Measurements from ENCODE around the gene CARD9.

The CARD9 gene

DNA sequence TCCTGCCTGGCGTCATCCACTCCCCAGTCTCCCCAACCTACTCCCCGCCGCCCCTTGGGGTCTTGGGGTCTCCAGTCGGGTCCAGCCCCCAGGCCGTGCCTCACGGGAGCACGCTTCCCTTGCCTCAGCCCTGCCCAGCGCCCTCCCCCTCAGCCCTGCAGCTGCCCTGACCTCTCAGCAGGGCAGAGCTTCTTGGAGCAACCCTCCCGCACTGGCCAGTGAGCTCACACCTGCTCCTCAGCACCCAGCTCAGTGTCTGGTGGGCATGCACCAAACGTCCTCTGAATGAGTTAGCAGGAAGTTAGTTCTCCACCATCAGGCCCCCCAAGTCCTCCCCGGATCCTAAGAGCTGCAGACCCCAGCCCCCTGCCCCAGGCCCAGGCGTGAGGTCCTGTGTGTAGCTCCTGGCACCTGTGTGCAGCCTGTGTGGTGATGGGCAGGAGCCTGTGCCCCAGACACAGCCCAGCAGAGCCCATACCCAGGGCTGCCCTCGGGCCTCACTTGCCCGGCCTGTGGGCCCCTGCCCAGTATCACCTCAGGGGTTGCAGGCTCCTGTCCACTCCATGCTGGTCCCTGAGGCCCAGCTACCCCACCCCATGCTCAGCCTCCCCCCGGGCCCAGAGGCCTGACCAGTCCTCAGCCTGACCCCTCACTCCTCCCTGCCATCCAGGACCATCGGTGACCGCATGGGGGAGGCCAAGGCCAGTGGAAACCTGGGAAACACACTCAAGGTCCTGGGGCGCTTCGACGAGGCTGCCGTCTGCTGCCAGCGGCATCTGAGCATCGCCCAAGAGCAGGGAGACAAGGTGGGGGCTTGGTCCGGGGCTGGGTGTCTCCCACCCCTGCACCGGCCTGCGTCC lies 37.9 kb downstream of the CARD9 start:
- DNase-seq (ENCODE audit: low read depth), result peak; percentile 22

DNA sequence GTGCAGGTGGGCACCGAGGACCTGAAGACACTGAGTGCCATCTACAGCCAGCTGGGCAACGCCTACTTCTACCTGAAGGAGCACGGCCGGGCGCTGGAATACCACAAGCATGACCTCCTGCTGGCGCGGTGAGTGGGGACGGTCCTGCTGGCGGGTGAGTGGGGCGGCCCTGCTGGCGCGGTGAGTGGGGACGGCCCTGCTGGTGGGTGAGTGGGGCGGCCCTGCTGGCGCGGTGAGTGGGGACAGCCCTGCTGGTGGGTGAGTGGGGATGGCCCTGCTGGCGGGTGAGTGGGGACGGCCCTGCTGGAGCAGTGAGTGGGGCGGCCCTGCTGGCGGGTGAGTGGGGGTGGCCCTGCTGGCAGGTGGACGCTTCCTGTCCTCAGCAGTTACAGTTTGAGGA lies 38.9 kb downstream of the CARD9 start:
- DNase-seq (ENCODE audit: low read depth), result no peak

DNA sequence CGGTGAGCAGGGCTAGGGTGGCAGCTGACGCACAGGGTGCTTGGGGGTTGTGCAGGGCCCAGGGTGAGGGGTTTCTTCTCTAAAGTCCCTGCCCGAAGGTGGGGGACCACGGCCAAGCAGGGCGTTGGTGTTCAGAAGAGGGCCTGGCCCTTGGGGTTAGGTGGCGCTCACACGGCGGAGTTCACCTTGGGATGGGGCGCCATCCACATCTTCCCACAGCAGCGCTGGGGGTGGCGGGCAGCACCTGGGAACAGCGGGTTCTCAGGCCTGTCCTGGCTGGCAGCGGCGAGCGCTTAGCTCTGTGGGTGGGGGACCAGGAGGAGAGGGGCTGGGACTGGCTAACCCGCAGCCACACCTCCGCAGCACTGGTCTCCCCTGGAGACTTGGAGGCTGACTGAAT lies 40.0 kb downstream of the CARD9 start:
- no peak for DNase-seq (ENCODE audit: low read depth)

DNA sequence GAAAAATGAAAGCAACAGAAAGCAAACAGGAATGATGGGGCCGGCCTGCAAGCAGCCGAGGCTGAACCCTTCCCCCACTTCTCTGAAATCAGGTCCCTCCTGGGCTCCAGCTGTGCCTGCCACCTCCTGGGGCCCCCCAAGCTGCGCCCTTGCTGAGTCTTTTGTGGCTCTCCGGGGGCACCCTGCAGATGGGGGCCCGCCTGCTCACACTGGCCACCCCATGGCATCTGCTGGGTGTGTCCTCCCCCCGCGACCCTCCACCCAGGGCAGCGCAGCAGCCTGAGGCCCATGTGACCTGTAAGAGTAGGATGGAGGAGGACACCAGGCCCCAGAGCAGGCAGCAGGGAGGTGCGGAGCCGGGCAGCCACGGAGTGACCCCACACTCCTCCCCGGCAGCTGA lies 40.4 kb downstream of the CARD9 start:
- no peak for DNase-seq (ENCODE audit: low read depth)

DNA sequence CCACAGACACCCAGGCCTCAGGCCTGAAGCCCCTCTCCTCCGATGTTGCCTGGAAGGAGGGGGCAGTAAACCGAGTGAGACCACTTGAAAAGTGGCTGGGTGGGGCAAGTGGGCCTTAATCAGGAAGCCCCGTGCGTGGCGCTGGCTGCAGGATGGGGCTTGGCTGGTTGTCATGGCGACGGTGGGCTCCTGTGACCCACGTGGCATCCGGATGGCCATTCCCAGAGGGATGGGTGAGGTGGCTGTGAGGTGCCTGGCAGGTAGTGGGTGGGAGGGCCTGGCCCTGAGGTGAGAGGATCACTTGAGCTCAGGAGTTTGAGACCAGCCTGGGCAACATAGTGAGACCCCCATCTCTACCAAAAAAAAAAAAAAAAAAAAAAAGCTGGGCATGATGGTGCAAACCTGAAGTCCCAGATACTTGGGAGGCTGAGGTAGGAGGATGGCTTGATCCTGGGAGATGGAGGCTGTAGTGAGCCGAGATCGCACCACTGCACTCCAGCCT lies 40.9 kb downstream of the CARD9 start:
- DNase-seq (ENCODE audit: low read depth), result no peak

DNA sequence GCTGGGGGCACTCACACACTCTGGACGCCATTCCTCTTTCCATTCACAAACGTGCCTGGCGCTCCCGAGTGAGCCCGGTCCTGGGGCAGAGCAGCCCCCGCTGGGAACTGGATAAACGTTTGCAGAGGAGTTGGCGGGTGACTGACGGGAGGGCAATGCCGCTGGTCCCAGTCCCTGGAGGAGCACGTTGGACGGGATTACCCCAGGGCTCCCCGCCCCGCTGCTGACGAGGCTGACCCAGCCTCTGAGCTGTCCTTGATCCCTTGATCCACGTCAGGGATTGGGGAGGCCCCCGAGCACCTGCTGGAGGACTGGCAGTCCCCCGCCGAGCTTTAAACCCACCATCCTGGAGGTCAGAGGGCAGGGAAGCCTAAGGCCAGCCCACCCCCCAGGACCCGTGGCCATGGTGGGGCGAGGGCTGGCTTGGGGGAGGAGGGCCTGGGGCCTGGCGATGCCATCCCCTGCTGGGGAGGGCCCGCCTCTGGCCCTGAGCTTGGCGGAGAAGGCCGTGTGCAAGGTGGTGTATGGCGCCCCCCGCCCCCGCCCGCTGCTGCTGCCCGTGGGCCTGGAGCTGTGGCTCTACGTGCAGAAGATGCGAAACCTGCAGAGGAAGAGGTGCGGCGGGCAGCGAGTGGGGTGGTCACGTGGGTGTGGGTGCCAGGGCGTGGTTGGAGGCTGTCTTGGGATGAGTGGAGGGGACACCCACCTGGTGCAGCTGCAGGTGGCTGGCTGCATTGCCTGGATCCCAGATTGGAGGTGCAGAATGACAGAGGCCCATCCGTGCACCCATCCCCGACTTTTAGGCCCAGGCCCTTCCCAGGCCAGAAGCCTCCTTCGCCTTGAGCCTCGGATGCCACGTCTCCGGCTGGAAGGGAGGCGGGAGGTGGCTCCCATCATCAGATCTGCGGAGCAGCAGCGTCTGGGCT lies 41.6 kb downstream of the CARD9 start:
- DNase-seq (ENCODE audit: low read depth), result no peak

DNA sequence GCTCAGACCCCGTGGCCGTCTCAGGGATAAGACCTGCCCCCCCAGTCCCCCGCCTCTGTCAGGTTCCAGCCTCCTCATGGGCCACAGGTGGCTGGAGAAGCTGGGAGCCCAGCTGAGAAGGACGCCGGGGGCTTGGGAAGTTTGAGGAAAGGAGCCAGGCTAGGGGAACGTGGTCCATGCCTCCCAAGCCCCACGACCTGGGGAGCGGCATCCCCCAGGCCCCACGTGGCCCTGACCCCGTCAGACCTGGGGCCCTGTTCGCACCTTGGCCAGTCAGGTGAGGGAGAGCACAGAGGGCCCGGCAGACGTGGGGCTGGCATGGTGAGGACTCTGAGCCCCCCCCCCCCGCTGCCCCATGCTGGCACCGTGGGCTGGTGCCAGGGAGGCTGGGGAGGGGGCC lies 42.4 kb downstream of the CARD9 start:
- DNase-seq (ENCODE audit: low read depth), result no peak

DNA sequence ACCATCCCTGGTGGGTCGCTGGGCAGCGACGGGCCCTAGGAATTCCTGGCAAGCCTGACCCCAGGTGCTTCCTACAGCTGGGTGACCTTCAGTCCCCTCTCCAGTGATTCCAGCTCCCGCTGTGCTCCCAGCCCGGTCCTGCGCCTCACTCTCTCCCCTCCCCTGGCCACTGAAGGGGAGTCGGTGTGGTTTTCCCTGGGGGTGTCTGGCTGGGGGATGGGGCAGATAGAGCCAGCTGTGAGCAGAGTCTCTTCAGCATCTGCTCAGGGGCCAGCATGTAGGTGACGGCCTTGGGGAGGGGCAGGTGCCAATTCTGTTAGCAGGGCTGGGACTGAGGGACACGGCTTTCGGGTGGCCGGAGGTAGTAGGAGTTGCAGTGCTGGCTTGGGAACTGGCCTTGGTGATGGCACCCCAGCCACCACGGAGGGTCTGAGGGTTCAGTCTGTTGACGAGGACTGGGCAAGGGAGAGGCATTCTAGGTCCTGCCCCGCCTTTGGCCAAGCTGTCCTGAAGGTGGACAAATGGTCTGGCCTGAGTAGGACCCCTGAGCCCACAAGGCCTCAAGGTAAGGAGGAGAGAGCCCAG lies 43.0 kb downstream of the CARD9 start:
- no peak for DNase-seq (ENCODE audit: low read depth)

DNA sequence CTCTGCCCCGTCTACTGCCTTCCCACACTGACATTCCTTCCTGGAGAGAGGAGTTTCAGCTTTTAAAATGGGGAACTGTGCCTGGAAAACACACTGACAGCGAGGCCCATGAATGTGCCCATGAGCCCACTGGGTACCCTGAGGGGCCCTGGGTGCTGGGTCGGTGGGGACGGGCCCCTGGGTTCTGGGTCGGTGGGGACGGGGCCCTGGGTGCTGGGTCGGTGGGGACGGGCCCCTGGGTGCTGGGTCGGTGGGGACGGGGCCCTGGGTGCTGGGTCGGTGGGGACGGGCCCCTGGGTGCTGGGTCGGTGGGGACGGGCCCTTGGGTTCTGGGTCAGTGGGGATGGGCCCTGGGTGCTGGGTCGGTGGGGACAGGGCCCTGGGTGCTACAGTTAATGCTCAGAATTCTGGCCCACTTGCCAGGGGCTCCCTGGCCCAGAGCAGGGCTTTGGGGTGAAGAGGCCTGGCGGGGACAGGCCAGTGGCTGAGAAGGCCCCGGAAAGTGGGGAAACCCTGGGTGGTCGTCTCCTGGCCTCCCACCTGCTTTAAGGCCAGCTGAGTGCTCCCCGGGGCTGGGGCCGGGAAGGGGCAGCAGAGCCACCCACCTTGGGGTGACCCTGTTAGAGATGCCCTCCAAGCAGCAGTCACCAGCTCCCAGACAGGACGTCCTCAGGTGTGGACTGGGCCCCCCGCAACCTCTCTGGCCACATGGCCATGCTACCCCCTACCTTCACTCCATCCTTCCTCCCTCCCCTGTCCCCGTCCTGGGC lies 43.6 kb downstream of the CARD9 start:
- no peak for DNase-seq (ENCODE audit: low read depth)

DNA sequence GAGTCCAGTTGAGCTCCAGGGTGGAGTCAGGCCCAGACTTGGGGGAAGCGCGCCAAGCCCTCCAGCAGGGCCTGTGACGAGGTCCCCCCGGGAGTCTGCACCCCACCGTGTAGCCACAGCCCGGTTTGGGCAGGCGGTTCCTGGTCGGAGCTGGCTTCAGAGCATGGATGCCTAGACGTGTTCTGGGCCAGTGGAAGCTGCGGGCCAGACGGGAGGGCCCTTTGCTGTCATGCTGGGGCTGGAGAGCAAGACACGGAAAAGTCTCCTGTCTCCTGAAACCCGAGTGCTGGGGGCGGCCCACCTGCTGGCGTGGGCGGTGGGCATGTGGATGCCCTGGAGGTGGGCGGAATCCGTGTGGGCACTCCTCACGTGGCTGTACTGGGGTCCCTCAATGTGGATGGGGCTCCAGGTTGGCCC lies 44.2 kb downstream of the CARD9 start:
- no peak for DNase-seq (ENCODE audit: low read depth)

DNA sequence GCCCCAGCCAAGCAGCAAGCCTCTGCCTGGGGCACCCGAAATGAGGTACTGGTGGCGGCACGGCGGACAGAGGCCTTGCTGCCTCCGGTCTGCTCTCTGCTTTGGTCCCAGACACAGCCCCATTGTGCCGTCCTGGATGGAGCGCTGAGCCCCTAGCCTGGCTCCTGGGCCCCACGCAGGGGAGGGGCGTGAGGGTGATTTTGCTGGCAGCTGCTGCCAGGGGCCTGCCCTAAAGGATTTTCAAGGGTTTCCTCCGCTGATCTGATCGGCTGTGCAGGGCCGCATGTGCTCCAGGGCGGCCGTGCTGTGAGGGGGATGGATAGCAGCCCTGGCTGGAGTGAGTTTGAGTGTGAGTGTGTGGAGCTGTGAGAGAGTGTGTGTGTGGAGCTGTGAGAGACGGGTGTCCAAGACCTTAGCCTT lies 44.8 kb downstream of the CARD9 start:
- peak; percentile 66 for DNase-seq (ENCODE audit: low read depth)

DNA sequence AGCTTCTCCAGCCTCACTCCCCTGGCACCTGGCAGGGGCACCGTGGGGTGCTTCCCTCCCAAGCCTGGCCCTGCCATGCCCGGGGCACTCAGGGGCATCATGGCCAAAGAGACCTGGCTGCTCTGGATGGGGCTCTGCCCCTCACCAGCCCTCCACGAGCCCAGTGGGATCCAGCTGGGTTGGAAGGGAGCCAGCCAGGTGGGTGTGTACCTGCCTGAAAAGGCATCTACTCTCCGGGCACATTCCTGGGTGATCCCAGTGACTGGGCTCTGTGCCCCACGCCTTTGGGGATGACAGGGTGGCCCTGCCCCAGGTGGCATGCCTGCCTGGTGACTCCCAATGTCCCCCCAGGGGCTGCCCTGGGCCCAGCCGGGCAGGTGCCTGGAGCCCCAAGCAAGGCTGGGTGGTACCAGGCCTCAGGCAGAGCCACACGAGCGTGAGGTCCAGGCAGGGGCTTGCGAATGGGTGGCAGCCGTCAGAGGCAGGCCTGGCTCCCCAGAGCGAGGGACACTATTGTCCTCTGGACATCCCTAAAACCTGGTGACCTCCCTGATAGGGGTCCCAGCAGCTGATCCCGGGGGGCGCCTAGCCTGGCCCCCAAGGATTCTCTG lies 45.4 kb downstream of the CARD9 start:
- no peak for DNase-seq (ENCODE audit: low read depth)

DNA sequence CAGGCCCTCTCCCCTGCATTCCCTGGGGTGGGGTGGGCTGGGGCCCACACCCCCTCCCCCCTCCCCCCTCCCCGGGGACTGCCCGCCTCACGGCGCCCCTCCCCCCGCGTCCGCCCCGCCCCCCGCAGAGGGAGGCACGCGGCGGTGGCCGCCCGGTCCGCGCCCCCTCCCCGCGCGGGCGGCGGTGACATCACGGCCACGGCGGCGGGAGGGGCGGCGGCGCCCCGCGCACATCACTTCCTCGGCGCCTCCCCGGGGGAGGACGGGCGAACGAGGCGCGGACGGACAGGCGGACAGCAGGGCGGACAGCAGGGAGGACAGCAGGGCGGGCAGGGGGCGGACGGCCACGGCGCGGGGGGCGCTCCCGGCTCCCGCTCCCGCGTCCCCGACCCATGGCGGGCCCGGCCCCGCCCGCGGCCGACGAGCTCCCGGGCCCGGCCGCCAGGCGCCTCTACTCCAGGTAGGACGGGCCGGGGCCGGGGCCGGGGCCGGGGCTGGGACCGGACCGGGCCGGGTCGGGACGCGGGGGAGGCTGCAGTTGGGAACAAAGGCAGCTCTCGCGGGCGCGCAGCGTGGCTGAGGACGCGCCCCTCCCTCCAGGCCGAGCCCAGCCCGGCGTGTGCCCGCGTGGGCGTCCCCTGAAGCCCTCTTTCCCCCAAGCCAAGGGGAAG lies 46.0 kb downstream of the CARD9 start, which contains the start of gene GPSM1:
Gene GPSM1 (plus strand): TSS at position 236 of the 671 bp plus-strand sequence. CDS start 157 bp downstream, at position 393.
- DNase-seq (ENCODE audit: low read depth), result peak; percentile 43

DNA sequence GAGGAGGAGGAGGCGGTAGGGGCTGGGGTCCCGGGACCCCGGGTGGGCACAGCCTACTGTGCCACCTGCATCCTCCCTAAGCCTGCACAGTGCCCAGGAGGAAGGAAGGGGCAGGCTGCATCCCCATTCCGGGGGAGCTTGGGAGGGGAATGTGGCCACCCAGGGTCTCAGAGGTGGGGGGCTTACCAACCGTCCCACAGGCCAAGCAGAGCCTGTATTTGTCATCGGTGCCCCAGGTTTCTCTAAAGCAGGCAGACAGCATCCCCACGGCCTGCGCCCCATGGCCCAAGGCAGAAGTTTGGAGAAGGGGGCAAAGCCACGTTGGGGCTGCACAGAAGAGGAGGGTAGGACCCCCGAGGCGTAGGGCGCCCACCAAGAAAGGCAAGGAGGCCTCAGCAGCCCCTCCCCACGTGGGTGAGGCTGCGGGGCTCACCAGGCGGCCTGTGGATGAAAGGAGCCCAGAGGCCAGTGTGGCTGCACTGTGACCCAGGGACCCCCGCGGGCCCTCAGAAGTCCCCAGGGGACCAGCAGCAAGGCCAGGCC lies 46.6 kb downstream of the CARD9 start:
- no peak for DNase-seq (ENCODE audit: low read depth)

DNA sequence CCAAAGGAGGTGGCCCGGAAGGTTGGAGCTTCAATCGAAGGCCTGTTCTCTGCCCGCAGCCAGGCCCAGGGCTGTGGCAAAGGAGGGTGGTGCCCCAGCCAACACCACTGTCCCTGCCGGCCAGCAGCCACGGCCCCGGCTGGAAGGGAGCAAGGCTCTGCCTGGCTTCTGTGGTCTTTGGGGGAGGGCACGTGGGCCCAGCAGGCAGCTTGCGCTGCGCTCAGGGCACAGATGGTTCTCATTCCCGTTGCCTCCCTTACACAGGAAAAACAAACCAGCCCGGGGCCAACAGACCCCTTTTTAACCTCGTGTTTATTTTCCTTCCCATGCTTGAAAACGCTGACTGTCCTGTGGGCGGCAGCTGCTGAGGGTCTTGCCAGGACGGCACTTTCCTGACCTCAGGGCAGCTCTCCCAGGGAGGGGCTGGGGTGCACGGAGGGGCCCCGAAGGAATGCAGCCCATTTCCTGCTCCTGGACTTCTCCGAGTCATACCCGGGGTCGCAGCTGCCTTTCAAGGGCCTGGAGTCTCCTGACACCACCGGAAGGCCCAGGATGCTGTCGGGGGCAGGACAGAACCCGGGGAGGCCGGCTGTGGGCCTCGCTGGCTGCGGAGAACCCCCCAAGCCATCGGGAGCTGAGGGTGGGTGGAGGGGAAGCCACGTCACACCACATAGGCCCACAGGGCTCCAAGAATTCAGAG lies 47.3 kb downstream of the CARD9 start:
- peak; percentile 70 for DNase-seq (ENCODE audit: low read depth)

DNA sequence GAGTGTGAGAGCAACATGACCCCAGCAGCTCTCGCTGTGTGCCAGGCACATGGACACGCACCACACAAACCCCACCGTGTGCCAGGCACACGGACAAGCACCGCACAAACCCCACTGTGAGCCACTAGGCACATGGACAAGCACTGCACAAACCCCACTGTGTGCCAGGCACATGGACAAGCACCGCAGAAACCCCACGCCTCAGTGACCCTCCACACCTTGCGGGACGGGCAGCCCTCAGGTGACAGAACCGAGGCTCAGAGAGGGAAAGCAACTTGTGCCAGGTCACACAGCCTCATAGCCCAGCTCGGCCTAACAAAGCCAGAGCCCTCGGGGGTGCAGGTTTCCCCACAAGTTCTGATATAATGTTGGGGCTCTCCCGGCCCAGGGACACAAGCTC lies 48.1 kb downstream of the CARD9 start:
- DNase-seq (ENCODE audit: low read depth), result no peak

DNA sequence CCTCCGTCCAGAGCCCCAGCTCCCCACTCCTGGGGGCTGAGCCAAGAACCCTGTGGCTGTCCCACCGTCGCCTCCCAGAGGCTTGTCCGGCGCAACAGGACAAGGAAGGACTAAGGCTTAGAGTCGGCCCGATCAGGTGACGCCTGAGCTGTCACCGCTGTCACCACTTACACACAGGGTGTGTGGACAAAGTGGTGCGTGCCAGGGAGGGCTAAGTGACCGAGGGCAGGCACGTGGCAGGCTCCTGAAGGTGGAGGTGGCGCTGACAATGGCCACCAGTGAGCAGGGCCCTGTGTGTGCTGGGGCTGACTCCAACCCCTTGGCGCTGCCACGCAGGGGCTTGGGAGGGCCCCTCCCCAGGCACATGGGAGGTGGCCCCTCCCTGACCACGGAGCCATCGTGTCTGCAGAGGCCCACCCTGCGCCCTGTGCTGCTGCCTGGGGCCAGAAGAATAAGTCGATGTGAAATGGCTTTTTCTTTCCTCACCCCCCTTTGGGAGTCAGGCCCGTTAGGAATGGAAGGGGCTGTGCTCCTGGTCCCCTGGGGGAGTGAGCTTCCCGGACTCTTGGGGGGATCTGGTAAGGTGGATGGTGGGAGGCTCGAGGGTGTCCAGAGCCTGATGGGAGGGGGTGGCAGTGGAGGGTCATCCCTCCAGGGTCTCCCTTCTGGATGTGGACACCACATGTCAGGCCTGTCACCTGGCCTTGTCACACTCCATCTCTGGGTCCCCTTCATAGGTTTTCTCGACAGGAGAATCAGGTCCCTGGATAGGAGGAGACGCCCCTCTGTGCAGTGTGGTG lies 48.8 kb downstream of the CARD9 start:
- no peak for DNase-seq (ENCODE audit: low read depth)

DNA sequence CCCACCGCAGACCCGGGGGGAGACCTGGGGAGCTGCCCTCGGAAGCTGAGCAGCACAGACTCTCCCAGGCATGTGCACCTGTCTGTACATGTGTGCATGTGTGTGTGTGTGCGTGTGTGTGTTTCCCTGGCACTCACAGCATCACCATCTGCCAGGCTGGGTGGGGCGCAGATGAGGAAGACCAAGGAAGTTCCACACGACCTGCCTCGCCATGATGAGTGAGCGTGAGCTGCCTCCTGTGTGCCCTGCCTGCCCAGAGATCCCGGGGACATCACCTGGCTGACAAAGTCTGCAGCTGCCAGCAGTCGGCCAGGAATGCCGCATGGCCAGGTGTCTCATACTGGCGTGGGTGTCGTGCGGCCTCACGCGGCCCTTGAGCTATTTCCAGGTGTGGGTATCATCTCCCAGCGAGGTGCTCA lies 50.1 kb downstream of the CARD9 start:
- DNase-seq (ENCODE audit: low read depth), result no peak

Measured in amniotic epithelial cell (primary cell).